Spleen (tissue), 7 donors: ENCODE results near the gene PROSER3.

Experiments used
- POLR2A ChIP-seq, 3 donors: fragments of 450-650 bp; IDR thresholded peaks; one replicate each; pipeline ENCODE4 v1.5.1; 2017; ENCODE audit warnings: antibody characterized with exemption in 3 of 3, mild to moderate bottlenecking in 1 of 3
- TF ChIP-seq, protein P1 (sequence below), 11 experiments: fragments of 200-600 bp in 7 of 11; fragments of 450-650 bp in 4 of 11; sonication (generic) in 4 of 11; IDR thresholded peaks in 8 of 11; conservative IDR thresholded peaks in 3 of 11; 1 replicate in 7 of 11; 2 replicates in 4 of 11; pipeline versions ENCODE4 v1.4.0 to v1.8.0; 2016 to 2021; ENCODE audit warnings: antibody characterized with exemption in 11 of 11, inconsistent platforms in 4 of 11, mild to moderate bottlenecking in 1 of 11
- donor health status: DM: no; HTN: no; CAD: no; lungs with moderate emphysema.
- donor health status: DM: no; HTN: no; CAD: no.
- donor health status: DM: no; HTN: no; CAD: no.

DNA sequence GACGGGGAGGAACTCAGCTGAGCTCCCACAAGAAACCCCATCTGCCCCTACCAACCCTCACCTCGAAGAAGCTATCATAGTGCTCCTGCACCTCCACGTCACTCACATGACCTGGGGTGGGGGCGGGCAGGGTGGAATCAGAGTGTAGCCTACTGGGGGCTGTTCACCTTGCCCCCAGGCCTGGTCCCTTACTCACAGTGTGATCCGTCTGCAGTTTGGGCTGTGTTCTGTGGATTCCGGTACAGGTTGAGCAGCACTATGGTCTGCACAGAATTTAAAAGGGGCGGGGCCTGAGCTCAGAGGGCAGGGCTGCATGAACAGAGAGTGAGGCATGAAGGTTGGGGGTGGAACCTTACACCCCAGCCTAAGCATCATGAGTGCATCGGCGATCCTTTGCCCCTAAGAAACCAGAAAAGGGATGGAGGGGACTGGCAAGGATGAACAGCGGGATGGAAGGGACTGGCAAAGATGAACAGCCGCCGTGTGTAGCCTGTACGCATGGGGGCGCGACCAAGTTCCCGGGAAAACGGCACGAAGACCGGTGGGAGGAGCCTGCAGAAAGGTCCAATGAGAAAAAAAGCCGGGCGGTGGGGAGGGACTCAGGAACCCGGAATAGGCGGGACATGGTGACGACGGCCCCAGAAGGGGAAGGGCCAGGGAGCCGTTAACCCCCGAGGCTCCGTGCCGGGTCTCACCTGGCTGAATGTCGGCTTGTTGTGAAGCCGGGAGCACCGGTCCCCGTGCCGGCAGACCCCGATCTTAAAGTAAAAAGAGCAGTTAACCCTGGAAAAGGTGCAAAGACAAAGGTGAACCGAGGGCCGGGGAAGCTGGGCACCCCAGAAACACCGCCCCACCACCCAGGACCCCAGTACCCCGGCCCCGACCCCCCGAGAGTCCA, 13.3 kb upstream of the PROSER3 start:
- TF ChIP-seq, protein P1, sequence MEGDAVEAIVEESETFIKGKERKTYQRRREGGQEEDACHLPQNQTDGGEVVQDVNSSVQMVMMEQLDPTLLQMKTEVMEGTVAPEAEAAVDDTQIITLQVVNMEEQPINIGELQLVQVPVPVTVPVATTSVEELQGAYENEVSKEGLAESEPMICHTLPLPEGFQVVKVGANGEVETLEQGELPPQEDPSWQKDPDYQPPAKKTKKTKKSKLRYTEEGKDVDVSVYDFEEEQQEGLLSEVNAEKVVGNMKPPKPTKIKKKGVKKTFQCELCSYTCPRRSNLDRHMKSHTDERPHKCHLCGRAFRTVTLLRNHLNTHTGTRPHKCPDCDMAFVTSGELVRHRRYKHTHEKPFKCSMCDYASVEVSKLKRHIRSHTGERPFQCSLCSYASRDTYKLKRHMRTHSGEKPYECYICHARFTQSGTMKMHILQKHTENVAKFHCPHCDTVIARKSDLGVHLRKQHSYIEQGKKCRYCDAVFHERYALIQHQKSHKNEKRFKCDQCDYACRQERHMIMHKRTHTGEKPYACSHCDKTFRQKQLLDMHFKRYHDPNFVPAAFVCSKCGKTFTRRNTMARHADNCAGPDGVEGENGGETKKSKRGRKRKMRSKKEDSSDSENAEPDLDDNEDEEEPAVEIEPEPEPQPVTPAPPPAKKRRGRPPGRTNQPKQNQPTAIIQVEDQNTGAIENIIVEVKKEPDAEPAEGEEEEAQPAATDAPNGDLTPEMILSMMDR (IDR thresholded peaks at IDR 0.05 in 8 of 11, conservative IDR thresholded peaks at IDR 0.05 in 3 of 11): peak in 6 of 11 experiments; percentile 15 to 48 (median 40)
- TF ChIP-seq POLR2A (IDR thresholded peaks at IDR 0.05): peak in 1 of 3 donors; percentile 50
